HepG2 (cell line): ENCODE data around the gene CALD1.

ENCODE experiments used
- CEBPB ChIP-seq: IDR thresholded peaks from 2 replicates; pipeline ENCODE4 v1.6.1; 2011; ENCODE audit warnings: low read depth, low read length, improper control_type of control experiment, borderline replicate concordance
- POLR2A ChIP-seq, 2 experiments: IDR thresholded peaks; 2 replicates each; pipeline ENCODE4 v1.6.1; 2011; ENCODE audit warnings: low read depth in 2 of 2, low read length in 2 of 2, mild to moderate bottlenecking in 1 of 2, moderate library complexity in 1 of 2; ENCODE audit not compliant: insufficient read depth in 1 of 2
- TF ChIP-seq, protein P1 (sequence below): sonication (generic); formaldehyde crosslinking; IDR thresholded peaks from 2 replicates; pipeline ENCODE4 v1.4.0; 2020; ENCODE audit warnings: mild to moderate bottlenecking, missing genetic modification reagents
- TF ChIP-seq, protein P2 (sequence below): sonication (generic); formaldehyde crosslinking; IDR thresholded peaks from 2 replicates; pipeline ENCODE4 v1.9.0; 2021; ENCODE audit warnings: mild to moderate bottlenecking, missing genetic modification reagents

DNA sequence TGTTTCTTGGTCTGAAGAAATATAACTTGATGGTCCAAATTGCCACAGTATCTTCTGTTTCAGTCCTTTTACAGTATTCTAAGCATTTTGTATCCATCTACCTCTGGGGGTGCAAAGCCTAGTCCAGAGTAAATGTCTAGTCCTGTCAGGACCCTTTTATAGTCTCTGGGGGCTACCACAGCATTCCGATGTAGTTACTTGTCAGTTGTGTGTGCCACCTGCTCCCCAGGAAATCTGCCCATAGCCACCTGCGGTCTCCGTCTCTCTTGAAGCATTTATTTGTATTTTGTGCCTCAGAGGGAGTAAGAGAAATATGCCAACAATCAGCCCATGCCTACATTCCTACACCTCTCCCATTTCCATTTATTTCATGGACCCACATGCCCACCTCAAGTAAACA, 219.7 kb downstream of the CALD1 start:
- TF ChIP-seq CEBPB (no peak), POLR2A (IDR thresholded peaks at IDR 0.05; ENCODE audit: insufficient read depth in 1 of 2, low read depth in 2 of 2, low read length in 2 of 2) (no peak)
- TF ChIP-seq, protein P1, sequence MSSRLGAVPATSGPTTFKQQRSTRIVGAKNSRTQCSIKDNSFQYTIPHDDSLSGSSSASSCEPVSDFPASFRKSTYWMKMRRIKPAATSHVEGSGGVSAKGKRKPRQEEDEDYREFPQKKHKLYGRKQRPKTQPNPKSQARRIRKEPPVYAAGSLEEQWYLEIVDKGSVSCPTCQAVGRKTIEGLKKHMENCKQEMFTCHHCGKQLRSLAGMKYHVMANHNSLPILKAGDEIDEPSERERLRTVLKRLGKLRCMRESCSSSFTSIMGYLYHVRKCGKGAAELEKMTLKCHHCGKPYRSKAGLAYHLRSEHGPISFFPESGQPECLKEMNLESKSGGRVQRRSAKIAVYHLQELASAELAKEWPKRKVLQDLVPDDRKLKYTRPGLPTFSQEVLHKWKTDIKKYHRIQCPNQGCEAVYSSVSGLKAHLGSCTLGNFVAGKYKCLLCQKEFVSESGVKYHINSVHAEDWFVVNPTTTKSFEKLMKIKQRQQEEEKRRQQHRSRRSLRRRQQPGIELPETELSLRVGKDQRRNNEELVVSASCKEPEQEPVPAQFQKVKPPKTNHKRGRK (CRISPR knock-in tag), result no peak
- TF ChIP-seq, protein P2, sequence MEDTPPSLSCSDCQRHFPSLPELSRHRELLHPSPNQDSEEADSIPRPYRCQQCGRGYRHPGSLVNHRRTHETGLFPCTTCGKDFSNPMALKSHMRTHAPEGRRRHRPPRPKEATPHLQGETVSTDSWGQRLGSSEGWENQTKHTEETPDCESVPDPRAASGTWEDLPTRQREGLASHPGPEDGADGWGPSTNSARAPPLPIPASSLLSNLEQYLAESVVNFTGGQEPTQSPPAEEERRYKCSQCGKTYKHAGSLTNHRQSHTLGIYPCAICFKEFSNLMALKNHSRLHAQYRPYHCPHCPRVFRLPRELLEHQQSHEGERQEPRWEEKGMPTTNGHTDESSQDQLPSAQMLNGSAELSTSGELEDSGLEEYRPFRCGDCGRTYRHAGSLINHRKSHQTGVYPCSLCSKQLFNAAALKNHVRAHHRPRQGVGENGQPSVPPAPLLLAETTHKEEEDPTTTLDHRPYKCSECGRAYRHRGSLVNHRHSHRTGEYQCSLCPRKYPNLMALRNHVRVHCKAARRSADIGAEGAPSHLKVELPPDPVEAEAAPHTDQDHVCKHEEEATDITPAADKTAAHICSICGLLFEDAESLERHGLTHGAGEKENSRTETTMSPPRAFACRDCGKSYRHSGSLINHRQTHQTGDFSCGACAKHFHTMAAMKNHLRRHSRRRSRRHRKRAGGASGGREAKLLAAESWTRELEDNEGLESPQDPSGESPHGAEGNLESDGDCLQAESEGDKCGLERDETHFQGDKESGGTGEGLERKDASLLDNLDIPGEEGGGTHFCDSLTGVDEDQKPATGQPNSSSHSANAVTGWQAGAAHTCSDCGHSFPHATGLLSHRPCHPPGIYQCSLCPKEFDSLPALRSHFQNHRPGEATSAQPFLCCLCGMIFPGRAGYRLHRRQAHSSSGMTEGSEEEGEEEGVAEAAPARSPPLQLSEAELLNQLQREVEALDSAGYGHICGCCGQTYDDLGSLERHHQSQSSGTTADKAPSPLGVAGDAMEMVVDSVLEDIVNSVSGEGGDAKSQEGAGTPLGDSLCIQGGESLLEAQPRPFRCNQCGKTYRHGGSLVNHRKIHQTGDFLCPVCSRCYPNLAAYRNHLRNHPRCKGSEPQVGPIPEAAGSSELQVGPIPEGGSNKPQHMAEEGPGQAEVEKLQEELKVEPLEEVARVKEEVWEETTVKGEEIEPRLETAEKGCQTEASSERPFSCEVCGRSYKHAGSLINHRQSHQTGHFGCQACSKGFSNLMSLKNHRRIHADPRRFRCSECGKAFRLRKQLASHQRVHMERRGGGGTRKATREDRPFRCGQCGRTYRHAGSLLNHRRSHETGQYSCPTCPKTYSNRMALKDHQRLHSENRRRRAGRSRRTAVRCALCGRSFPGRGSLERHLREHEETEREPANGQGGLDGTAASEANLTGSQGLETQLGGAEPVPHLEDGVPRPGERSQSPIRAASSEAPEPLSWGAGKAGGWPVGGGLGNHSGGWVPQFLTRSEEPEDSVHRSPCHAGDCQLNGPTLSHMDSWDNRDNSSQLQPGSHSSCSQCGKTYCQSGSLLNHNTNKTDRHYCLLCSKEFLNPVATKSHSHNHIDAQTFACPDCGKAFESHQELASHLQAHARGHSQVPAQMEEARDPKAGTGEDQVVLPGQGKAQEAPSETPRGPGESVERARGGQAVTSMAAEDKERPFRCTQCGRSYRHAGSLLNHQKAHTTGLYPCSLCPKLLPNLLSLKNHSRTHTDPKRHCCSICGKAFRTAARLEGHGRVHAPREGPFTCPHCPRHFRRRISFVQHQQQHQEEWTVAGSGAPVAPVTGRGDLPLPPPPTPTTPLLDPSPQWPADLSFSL (CRISPR knock-in tag), result no peak
